ENCODE data around the gene TMX4. TPM values are rescaled to one million over a fixed set of nuclear protein-coding genes. Genes with fewer than 3 reads are reported as not detected.

Gene TMX4, protein sequence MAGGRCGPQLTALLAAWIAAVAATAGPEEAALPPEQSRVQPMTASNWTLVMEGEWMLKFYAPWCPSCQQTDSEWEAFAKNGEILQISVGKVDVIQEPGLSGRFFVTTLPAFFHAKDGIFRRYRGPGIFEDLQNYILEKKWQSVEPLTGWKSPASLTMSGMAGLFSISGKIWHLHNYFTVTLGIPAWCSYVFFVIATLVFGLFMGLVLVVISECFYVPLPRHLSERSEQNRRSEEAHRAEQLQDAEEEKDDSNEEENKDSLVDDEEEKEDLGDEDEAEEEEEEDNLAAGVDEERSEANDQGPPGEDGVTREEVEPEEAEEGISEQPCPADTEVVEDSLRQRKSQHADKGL
- total RNA-seq, result 9.0 and 9.4 TPM in 2 replicates

DNA sequence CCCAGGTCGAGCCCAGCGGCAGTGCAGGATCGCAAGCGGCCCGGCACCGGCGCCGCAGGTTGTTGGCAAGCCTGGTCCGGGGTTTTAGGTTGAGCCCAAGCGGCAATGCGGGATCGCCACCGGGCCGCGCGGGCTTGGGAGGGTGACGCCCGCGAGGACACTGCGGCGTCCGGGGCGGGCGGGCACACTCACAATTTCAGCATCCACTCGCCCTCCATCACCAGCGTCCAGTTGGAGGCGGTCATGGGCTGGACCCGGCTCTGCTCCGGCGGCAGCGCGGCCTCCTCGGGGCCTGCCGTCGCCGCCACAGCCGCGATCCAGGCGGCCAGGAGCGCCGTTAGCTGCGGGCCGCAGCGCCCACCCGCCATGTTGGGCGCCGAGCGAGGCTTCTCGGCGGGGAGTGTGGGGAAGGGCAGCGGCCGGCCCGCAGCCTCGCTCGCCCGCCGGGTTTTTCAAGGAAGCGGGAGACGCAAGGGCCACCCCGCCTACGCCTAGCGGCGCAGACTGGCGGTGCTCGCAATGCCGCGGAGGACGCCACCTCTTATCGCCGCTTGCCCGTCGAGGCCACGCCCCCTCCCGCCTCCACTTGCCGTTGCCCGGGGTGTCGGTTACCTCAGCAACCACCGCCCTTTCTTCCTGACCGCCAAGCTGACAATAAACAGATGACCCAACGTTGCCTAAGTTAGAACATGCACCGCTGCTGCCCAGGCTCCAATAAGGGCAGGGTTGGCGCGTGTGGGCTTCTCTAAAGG, at the start of gene TMX4:
Gene TMX4 (minus strand): TSS at position 516 of the 752 bp plus-strand sequence. CDS start 148 bp downstream, at position 368.

DNA sequence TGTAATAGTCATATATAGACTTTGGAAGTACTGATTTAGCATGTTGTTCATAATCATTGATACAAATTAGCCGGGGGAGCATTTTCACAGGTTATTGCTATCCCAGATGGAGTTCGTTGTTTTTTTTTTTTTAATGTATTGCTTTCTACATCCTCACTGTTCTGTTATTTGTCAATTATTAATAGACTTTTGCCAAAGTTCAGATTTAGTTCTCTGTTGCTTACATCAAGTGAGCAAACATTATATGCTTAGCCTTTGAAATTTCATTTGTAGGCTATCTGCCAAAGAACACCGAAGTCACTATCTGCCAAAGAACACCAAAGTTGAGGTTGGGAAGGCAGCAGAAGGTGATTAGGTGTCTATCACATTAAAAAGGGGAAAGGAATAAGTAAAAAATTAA, 79.2 kb downstream of the TMX4 start, which contains the start of gene HAO1:
Gene HAO1 (minus strand): TSS at position 118 of the 400 bp plus-strand sequence. CDS start 36 bp downstream, at position 82.

Other genes with a start within 250 kb of the TMX4 start
- gene HAO1, start 79.3 kb downstream of the TMX4 start, total RNA-seq, result not detected in 2 replicates
- 0.85 and 1.7 TPM in 2 replicates for gene PLCB1, start 112.5 kb upstream of the TMX4 start, total RNA-seq

Data from airway epithelial cell (primary cell).